PFSK-1 (cell line): ENCODE data around the gene ZNF384.

Experiments used
- POLR2AphosphoS5 ChIP-seq: IDR thresholded peaks from 2 replicates; pipeline ENCODE4 v1.6.1; 2012; ENCODE audit warnings: low read depth, mild to moderate bottlenecking, control low read depth, low read length, moderate library complexity
- TAF1 ChIP-seq: IDR thresholded peaks from 2 replicates; pipeline ENCODE4 v1.6.1; 2012; ENCODE audit warnings: low read length, control low read depth, borderline replicate concordance; ENCODE audit not compliant: insufficient read depth
- TF ChIP-seq, protein P1 (sequence below), 2 experiments: IDR thresholded peaks; 2 replicates each; pipeline versions ENCODE4 v1.6.1 to v1.8.0; 2011 to 2012; ENCODE audit warnings: low read depth in 2 of 2, low read length in 2 of 2, control low read depth in 1 of 2, inconsistent platforms in 1 of 2, mild to moderate bottlenecking in 1 of 2, moderate library complexity in 1 of 2; ENCODE audit not compliant: insufficient read depth in 1 of 2

GRCh38 chr12:6699259-6699988, 10.2 kb upstream of the ZNF384 start:
- no peak for TF ChIP-seq POLR2AphosphoS5
- TF ChIP-seq, protein P1, sequence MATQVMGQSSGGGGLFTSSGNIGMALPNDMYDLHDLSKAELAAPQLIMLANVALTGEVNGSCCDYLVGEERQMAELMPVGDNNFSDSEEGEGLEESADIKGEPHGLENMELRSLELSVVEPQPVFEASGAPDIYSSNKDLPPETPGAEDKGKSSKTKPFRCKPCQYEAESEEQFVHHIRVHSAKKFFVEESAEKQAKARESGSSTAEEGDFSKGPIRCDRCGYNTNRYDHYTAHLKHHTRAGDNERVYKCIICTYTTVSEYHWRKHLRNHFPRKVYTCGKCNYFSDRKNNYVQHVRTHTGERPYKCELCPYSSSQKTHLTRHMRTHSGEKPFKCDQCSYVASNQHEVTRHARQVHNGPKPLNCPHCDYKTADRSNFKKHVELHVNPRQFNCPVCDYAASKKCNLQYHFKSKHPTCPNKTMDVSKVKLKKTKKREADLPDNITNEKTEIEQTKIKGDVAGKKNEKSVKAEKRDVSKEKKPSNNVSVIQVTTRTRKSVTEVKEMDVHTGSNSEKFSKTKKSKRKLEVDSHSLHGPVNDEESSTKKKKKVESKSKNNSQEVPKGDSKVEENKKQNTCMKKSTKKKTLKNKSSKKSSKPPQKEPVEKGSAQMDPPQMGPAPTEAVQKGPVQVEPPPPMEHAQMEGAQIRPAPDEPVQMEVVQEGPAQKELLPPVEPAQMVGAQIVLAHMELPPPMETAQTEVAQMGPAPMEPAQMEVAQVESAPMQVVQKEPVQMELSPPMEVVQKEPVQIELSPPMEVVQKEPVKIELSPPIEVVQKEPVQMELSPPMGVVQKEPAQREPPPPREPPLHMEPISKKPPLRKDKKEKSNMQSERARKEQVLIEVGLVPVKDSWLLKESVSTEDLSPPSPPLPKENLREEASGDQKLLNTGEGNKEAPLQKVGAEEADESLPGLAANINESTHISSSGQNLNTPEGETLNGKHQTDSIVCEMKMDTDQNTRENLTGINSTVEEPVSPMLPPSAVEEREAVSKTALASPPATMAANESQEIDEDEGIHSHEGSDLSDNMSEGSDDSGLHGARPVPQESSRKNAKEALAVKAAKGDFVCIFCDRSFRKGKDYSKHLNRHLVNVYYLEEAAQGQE (IDR thresholded peaks at IDR 0.05; ENCODE audit: insufficient read depth in 1 of 2, low read depth in 2 of 2, low read length in 2 of 2): no peak
- no peak for TF ChIP-seq TAF1
